Thoracic aorta (tissue), 2 donors: ENCODE data around the gene NOG. TPM values are rescaled to one million over a fixed set of nuclear protein-coding genes. Genes with fewer than 3 reads are reported as not detected.

Experiments used
- ATAC-seq: fragments of 150-250 bp; one replicate; pipeline ENCODE4 v1.8.0; 2017; ENCODE audit warnings: low read depth; ENCODE audit not compliant: insufficient number of reproducible peaks, low FRiP score
- DNase-seq: peaks from one replicate; pipeline ENCODE4 v3.0.0-alpha.2; 2020; ENCODE audit warnings: low spot score
- H3K27ac ChIP-seq, 2 donors: fragments of 200-600 bp; sonication (generic); 1 replicate in 1 of 2; 2 replicates in 1 of 2; pipeline ENCODE4 v1.5.1; 2016; ENCODE audit warnings: mild to moderate bottlenecking in 2 of 2, moderate library complexity in 2 of 2
- H3K27me3 ChIP-seq: fragments of 200-600 bp; sonication (generic); replicated peaks from 2 replicates; pipeline ENCODE4 v1.6.0; 2016; ENCODE audit warnings: mild to moderate bottlenecking; ENCODE audit not compliant: insufficient read depth
- H3K36me3 ChIP-seq: fragments of 200-600 bp; sonication (generic); one replicate; pipeline ENCODE4 v1.5.1; 2016
- H3K4me1 ChIP-seq, 2 donors: fragments of 200-600 bp; sonication (generic); 1 replicate in 1 of 2; 2 replicates in 1 of 2; pipeline versions ENCODE4 v1.5.1 to v1.6.0; 2016; ENCODE audit warnings: low read depth in 2 of 2, mild to moderate bottlenecking in 1 of 2; ENCODE audit not compliant: control insufficient read depth in 1 of 2
- H3K4me3 ChIP-seq: fragments of 200-600 bp; sonication (generic); 2 replicates; pipeline ENCODE4 v1.5.1; 2016; ENCODE audit warnings: mild to moderate bottlenecking
- H3K9me3 ChIP-seq: fragments of 200-600 bp; sonication (generic); 2 replicates; pipeline ENCODE4 v1.5.1; 2016
- total RNA-seq, 2 donors: library from RNA; depleted of rRNA; stranded (reverse); fragments of >200 nt; gene quantifications; one replicate each; pipeline versions ENCODE4 v1.1.0 to v1.2.3, GENCODE V29; 2016
- TF ChIP-seq, protein P1 (sequence below): fragments of 200-600 bp; sonication (generic); IDR thresholded peaks from one replicate; pipeline ENCODE4 v1.5.1; 2019; ENCODE audit warnings: antibody characterized with exemption

NOG gene
- total RNA-seq, 2 donors from 2014 or later, result 0.81 to 2.3 TPM

DNA sequence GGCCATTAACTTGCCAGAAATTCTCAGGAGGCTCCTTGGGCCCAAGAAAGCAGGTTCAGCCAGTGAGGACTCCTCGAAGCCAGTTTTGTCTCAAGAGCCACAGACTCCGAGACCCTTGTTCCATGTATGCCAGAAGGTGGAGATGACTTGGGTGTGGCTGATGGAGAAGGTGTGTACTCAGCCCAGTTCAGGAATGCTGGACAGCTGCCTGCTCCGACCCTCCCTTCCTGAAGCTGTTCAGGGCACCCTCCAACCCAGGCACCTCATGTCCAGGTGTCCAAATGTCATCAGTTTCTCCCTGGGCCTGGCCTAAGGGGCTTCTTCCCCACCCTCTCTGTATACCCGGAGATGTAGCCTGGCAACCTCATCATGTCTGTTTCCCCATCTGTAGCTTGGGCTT is 40.2 kb downstream of the NOG start:
- H3K27me3 ChIP-seq, result no peaks in the 10 kb centered on the region
- no peak overlapping the region for H3K4me3 ChIP-seq
- DNase-seq (no peak), ATAC-seq (no peak)
- no peak overlapping the region for H3K27ac ChIP-seq
- TF ChIP-seq, protein P1, sequence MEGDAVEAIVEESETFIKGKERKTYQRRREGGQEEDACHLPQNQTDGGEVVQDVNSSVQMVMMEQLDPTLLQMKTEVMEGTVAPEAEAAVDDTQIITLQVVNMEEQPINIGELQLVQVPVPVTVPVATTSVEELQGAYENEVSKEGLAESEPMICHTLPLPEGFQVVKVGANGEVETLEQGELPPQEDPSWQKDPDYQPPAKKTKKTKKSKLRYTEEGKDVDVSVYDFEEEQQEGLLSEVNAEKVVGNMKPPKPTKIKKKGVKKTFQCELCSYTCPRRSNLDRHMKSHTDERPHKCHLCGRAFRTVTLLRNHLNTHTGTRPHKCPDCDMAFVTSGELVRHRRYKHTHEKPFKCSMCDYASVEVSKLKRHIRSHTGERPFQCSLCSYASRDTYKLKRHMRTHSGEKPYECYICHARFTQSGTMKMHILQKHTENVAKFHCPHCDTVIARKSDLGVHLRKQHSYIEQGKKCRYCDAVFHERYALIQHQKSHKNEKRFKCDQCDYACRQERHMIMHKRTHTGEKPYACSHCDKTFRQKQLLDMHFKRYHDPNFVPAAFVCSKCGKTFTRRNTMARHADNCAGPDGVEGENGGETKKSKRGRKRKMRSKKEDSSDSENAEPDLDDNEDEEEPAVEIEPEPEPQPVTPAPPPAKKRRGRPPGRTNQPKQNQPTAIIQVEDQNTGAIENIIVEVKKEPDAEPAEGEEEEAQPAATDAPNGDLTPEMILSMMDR, result no peak
- H3K4me1 ChIP-seq, result no peaks in the 10 kb centered on the region
- no peaks in the 10 kb centered on the region for H3K36me3 ChIP-seq
- H3K9me3 ChIP-seq, result no peaks in the 10 kb centered on the region

DNA sequence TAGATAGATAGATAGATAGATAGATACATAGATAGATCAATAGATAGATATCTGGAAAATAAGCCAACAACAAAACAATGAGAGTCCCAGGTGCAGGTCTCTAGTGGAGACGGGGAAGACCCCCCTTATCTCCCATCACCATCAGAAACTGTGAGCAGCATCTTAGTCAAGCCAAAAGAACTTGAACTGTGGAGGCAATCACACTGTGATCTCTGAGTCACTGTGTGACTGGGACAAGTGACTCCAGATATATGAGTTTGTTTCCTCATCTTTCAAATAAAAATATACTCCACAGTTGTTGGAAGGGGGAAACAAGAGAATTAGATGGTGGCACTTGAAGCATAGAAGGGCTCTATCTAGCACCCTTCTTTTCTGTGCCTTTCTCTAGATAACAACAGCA is 42.1 kb downstream of the NOG start:
- DNase-seq (no peak), ATAC-seq (no peak)
- Histone ChIP-seq H3K27ac (no peak overlapping the region), H3K4me3 (no peak overlapping the region), H3K4me1 (no peaks in the 10 kb centered on the region), H3K27me3 (no peaks in the 10 kb centered on the region), H3K36me3 (no peaks in the 10 kb centered on the region), H3K9me3 (no peaks in the 10 kb centered on the region)
- TF ChIP-seq, protein P1, result no peak

- Histone ChIP-seq H3K27me3 (no peaks in the 10 kb centered on the region), H3K36me3 (no peaks in the 10 kb centered on the region), H3K9me3 (no peaks in the 10 kb centered on the region), H3K4me1 (no peaks in the 10 kb centered on the region), H3K27ac (no peak overlapping the region), H3K4me3 (no peak overlapping the region)
- TF ChIP-seq, protein P1, result no peak
- no peak for ATAC-seq
- DNase-seq, result no peak
These were observed 42.8 kb downstream of the NOG start for GRCh38 chr17:56636265-56636664.

GRCh38 chr17:56637254-56637653 is 43.8 kb downstream of the NOG start:
- Histone ChIP-seq H3K27ac (no peak overlapping the region), H3K4me3 (no peak overlapping the region), H3K36me3 (no peaks in the 10 kb centered on the region), H3K27me3 (no peaks in the 10 kb centered on the region), H3K9me3 (no peaks in the 10 kb centered on the region), H3K4me1 (no peaks in the 10 kb centered on the region)
- ATAC-seq (no peak), DNase-seq (no peak)
- TF ChIP-seq, protein P1, result no peak

GRCh38 chr17:56638591-56639051 is 45.1 kb downstream of the NOG start:
- ATAC-seq, result no peak
- H3K4me3 ChIP-seq, result no peak overlapping the region
- no peaks in the 10 kb centered on the region for H3K27me3 ChIP-seq
- DNase-seq, result no peak
- no peaks in the 10 kb centered on the region for H3K36me3 ChIP-seq
- TF ChIP-seq, protein P1, result no peak
- H3K4me1 ChIP-seq, result no peaks in the 10 kb centered on the region
- H3K9me3 ChIP-seq, result no peaks in the 10 kb centered on the region
- H3K27ac ChIP-seq, result no peak overlapping the region
